ENCODE measurements around the gene IL1R1. TPM values are rescaled to one million over a fixed set of nuclear protein-coding genes. Genes with fewer than 3 reads are reported as not detected.

Gene IL1R1, protein sequence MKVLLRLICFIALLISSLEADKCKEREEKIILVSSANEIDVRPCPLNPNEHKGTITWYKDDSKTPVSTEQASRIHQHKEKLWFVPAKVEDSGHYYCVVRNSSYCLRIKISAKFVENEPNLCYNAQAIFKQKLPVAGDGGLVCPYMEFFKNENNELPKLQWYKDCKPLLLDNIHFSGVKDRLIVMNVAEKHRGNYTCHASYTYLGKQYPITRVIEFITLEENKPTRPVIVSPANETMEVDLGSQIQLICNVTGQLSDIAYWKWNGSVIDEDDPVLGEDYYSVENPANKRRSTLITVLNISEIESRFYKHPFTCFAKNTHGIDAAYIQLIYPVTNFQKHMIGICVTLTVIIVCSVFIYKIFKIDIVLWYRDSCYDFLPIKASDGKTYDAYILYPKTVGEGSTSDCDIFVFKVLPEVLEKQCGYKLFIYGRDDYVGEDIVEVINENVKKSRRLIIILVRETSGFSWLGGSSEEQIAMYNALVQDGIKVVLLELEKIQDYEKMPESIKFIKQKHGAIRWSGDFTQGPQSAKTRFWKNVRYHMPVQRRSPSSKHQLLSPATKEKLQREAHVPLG
- total RNA-seq (2014; rRNA removed; shearing (Covaris generic)): not detected in 2 replicates
- total RNA-seq (2022): not detected in 2 replicates
- Bru-seq, nascent RNA: percentile 3 among the genes with signal in this experiment
- not detected for BruChase-seq, experiment 1, labeled RNA remaining after a 6-hour chase
- percentile 4 among the genes with signal in this experiment for BruChase-seq, experiment 2, labeled RNA remaining after a 2-hour chase
- long read RNA-seq: 0 reads

DNA sequence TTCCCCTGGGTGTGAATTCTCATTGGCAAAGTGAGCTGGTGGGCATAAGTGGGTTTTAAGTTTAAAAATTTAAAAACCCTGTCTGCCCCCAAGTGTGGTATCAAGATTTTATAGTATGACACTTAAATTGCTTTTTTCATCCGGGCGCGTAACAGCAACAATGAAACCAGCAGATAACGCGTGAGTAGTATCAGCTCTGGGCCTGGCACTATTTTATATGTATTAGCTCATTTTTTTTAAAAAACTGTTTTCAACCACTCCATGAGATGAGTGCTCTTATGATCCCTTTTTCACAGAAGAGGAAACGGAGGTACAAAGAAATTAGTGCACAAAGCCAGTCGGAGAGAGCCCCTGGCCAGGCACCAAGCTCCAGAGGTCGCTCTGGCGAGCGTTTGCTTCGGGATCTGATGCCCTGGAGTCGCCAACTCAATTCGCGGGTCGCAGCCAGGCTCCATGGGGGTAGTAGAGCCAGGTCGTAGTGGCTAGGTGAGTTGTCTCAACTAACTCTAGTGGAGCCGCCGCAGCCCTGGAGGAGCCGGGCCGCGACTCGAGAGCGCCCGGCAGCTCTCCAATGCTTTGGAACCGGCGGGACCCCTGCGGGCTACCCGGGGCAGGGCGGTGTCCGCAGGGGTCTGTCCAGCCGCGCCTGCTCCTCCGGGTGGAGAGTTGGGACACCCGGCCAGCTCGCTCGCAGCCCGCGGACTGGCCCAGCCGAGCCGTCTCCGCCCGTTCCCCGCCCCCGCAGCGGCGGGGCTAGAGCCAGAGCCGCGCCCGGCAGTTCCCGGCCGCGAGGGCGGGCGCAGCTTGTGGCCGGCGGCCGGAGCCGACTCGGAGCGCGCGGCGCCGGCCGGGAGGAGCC lies at the start of gene IL1R1:
IL1R1 (plus strand) TSS at position 777 of the 859 bp plus-strand sequence. CDS start 14,979 bp downstream, outside the sequence.
- H3K79me2 ChIP-seq (ENCODE audit: insufficient read depth, low read depth, low read length): no peaks in the 10 kb centered on the region
- ChIA-PET CTCF (ENCODE audit: unreplicated experiment) (no interaction called here), POLR2A (interaction anchor here (0.5 to 1.1 kb wide), 2 partner anchors 153 to 715 kb away, joined by 3 to 4 read pairs; no protein-coding TSS in a partner anchor)
- H2AFZ ChIP-seq (ENCODE audit: low read length): no peak within 1 kb of the TSS
- H3K9me3 ChIP-seq (ENCODE audit: low read length): no peaks in the 10 kb centered on the region
- H4K20me1 ChIP-seq (ENCODE audit: insufficient read depth, low read length): no peaks in the 10 kb centered on the region
- H3K9me2 ChIP-seq (ENCODE audit: insufficient read depth, low read length): no peaks in the 10 kb centered on the region
- H3K36me3 ChIP-seq (ENCODE audit: insufficient read depth, low read length): no peaks in the 10 kb centered on the region
- no peak within 1 kb of the TSS for H3K4me2 ChIP-seq (ENCODE audit: low read length)
- intact Hi-C loops (cut with micrococcal nuclease; ENCODE audit: unreplicated experiment): no loop called here
- no peak within 1 kb of the TSS for H3K4me3 ChIP-seq (ENCODE audit: low read depth, low read length, poor library complexity, severe bottlenecking)
- no peaks in the 10 kb centered on the region for H3K4me1 ChIP-seq (ENCODE audit: insufficient read depth, low read length, poor library complexity, severe bottlenecking)
- DNase-seq (ENCODE audit: low spot score): no peak
- no peak for TF ChIP-seq EZH2phosphoT487 (IDR thresholded peaks at IDR 0.05; ENCODE audit: borderline replicate concordance, low read depth, low read length)
- H3K27ac ChIP-seq (ENCODE audit: low read depth, low read length, poor library complexity, severe bottlenecking): no peak within 1 kb of the TSS
- BruUV-seq (replicated peaks): no TSS peak

DNA sequence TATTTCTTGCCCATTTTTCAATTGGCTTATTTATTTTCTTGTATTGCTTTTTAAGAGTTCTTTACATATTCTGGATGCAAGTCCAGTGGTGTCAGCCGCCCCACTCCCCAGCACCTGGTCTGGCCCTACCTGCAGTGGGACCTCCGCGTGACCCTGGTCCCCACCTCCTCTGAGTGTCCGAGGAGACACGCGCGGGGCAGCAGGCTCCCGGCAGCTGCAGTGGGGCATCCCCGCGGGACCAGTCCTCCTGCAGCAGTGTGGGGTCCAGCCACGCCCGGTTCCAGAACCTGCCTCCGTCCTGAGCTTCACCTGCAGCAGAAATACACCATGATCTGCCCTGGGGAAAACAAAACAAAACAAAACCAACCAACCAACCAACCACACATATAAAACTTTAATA lies 48.9 kb upstream of the IL1R1 start:
- no peak for DNase-seq (ENCODE audit: low spot score)
- BruUV-seq (replicated peaks): no TSS peak
- no peaks in the 10 kb centered on the region for H3K36me3 ChIP-seq (ENCODE audit: insufficient read depth, low read length)
- CTCF ChIA-PET (ENCODE audit: unreplicated experiment): no interaction called here
- no peaks in the 10 kb centered on the region for H3K4me1 ChIP-seq (ENCODE audit: insufficient read depth, low read length, poor library complexity, severe bottlenecking)
- H3K27ac ChIP-seq (ENCODE audit: low read depth, low read length, poor library complexity, severe bottlenecking): no peak overlapping the region
- POLR2A ChIA-PET: no interaction called here
- intact Hi-C loops (cut with micrococcal nuclease; ENCODE audit: unreplicated experiment): no loop called here
- H4K20me1 ChIP-seq (ENCODE audit: insufficient read depth, low read length): no peaks in the 10 kb centered on the region
- H3K9me2 ChIP-seq (ENCODE audit: insufficient read depth, low read length): no peaks in the 10 kb centered on the region
- H2AFZ ChIP-seq (ENCODE audit: low read length): no peak overlapping the region
- no peaks in the 10 kb centered on the region for H3K79me2 ChIP-seq (ENCODE audit: insufficient read depth, low read depth, low read length)
- H3K4me3 ChIP-seq (ENCODE audit: low read depth, low read length, poor library complexity, severe bottlenecking): no peak overlapping the region
- no peak overlapping the region for H3K4me2 ChIP-seq (ENCODE audit: low read length)
- H3K9me3 ChIP-seq (ENCODE audit: low read length): no peaks in the 10 kb centered on the region
- TF ChIP-seq, protein P1, sequence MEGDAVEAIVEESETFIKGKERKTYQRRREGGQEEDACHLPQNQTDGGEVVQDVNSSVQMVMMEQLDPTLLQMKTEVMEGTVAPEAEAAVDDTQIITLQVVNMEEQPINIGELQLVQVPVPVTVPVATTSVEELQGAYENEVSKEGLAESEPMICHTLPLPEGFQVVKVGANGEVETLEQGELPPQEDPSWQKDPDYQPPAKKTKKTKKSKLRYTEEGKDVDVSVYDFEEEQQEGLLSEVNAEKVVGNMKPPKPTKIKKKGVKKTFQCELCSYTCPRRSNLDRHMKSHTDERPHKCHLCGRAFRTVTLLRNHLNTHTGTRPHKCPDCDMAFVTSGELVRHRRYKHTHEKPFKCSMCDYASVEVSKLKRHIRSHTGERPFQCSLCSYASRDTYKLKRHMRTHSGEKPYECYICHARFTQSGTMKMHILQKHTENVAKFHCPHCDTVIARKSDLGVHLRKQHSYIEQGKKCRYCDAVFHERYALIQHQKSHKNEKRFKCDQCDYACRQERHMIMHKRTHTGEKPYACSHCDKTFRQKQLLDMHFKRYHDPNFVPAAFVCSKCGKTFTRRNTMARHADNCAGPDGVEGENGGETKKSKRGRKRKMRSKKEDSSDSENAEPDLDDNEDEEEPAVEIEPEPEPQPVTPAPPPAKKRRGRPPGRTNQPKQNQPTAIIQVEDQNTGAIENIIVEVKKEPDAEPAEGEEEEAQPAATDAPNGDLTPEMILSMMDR (conservative IDR thresholded peaks at IDR 0.05; ENCODE audit: low read length): no peak
- TF ChIP-seq EZH2phosphoT487 (IDR thresholded peaks at IDR 0.05; ENCODE audit: borderline replicate concordance, low read depth, low read length): no peak

DNA sequence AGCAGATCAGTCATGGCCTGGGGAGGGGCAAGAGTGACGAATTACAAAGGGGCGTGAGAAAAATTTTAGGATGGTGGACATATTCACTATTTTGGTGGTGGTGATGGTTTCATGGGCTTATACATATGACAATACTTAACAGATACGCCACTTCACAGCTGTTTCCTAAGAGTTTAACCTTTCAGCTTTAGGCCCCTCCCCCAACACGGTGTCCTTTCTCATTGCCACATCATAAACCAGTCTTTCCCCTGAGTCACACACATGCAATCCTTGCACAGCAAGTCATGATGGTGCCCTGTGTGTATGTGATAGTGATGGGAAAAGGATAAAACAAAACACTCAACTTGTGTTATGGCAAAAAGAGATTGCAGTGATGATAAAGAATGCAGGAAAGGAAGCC lies 47.6 kb upstream of the IL1R1 start:
- H2AFZ ChIP-seq (ENCODE audit: low read length): no peak overlapping the region
- no peaks in the 10 kb centered on the region for H3K9me3 ChIP-seq (ENCODE audit: low read length)
- no peaks in the 10 kb centered on the region for H3K4me1 ChIP-seq (ENCODE audit: insufficient read depth, low read length, poor library complexity, severe bottlenecking)
- no peak for TF ChIP-seq EZH2phosphoT487 (IDR thresholded peaks at IDR 0.05; ENCODE audit: borderline replicate concordance, low read depth, low read length)
- TF ChIP-seq, protein P1 (conservative IDR thresholded peaks at IDR 0.05; ENCODE audit: low read length): no peak
- no peaks in the 10 kb centered on the region for H3K79me2 ChIP-seq (ENCODE audit: insufficient read depth, low read depth, low read length)
- ChIA-PET CTCF (ENCODE audit: unreplicated experiment) (no interaction called here), POLR2A (no interaction called here)
- H3K4me3 ChIP-seq (ENCODE audit: low read depth, low read length, poor library complexity, severe bottlenecking): no peak overlapping the region
- H3K4me2 ChIP-seq (ENCODE audit: low read length): no peak overlapping the region
- no peak overlapping the region for H3K27ac ChIP-seq (ENCODE audit: low read depth, low read length, poor library complexity, severe bottlenecking)
- no peaks in the 10 kb centered on the region for H3K36me3 ChIP-seq (ENCODE audit: insufficient read depth, low read length)
- H4K20me1 ChIP-seq (ENCODE audit: insufficient read depth, low read length): no peaks in the 10 kb centered on the region
- DNase-seq (ENCODE audit: low spot score): no peak
- no peaks in the 10 kb centered on the region for H3K9me2 ChIP-seq (ENCODE audit: insufficient read depth, low read length)
- intact Hi-C loops (cut with micrococcal nuclease; ENCODE audit: unreplicated experiment): no loop called here
- BruUV-seq (replicated peaks): no TSS peak

Measured in OCI-LY7 (cell line).